ENCODE measurements around the gene GLIS1. TPM values are rescaled to one million over a fixed set of nuclear protein-coding genes. Genes with fewer than 3 reads are reported as not detected.

GLIS1 gene
- total and polyA plus RNA-seq, 4 donors: 0.19 to 1.8 (median 0.65) TPM

DNA sequence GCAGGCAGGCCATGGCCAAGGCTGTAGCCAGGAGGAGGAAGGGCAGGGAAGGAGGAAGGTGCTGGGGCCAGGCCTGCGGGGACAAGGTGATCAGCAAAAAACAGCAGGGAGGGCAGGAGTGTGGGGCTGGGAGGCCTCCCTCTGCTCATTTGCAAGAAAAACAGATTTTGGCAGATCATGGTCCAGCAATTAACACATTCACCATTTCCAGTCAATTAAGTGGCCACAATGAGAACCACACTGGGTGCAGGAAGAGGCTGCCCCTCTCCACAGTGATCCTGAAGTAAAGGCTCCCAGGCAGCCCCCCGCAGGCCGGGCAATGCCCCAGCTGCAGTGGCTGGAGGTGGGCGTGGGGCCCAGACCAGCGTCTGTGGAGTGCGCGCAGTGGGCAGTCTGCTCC, 225.1 kb downstream of the GLIS1 start:
- Histone ChIP-seq H3K27me3 (ENCODE audit: control insufficient read depth in 1 of 2, insufficient read depth in 2 of 2, low read length in 1 of 2) (no peaks in the 10 kb centered on the region), H3K9me3 (ENCODE audit: control insufficient read depth, low read length) (no peaks in the 10 kb centered on the region), H3K36me3 (ENCODE audit: control insufficient read depth in 1 of 2, insufficient read depth in 2 of 2, low read length in 1 of 2) (no peaks in the 10 kb centered on the region), H3K4me3 (ENCODE audit: low read length in 2 of 2) (no peak overlapping the region), H3K27ac (ENCODE audit: low read depth in 1 of 2, low read length in 2 of 2) (no peak overlapping the region), H3K4me1 (ENCODE audit: control insufficient read depth in 1 of 2, insufficient read depth in 2 of 2, low read length in 2 of 2) (no peaks in the 10 kb centered on the region)
- WGBS, 2 donors: 96% methylated on average over 7 of the region's 7 CpGs
- intact Hi-C loops (cut with DNase I): no loop called here
- ATAC-seq (ENCODE audit: low FRiP score) (no peak), DNase-seq (no peak)

DNA sequence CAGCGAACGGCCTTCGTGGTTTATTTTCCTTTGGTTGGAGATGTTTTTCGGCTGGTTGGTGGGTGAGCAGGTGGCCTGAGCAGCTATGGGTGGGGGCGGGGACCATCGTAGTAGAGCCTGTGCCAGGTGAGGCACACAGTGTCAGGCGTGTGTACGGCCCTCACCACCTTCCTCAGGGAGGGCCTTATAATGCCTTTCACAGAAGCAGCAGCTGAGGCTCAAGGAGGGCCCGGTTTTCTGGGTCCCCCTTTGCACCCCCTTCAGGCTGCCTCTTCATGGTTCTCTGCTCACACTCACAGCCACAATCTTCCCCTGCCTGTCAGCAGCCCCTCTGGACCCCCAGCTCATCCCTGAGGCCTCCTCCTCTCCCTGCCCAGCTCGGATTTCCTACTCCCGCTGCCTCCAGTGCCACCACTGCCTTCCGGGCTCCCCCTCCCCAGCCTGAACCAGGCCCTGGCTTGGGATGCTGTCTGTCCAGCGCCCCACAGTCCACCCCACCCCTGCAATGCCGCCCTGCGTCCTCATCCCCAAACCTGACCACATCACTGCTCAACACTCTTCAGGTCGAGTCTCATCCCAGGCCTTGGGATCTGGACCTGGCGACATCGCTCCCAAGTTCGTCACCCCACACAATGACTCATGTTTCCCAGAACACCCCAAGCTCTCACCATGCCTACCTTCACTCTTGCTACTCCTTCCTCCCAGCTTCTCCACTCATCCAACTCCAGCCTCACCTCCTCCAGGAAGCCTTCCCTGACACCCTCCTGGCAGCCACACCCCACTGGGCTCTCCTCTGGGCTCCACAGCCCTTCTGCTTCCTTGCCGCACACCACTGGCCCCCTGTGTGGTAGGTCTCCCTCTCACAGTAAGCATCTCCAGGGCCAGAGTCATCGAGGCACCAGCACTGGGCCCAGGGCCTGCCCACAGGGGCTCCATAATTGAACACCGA, 225.9 kb downstream of the GLIS1 start:
- intact Hi-C loops (cut with DNase I): no loop called here
- H3K27ac ChIP-seq (ENCODE audit: low read depth in 1 of 2, low read length in 2 of 2): no peak overlapping the region
- H3K9me3 ChIP-seq (ENCODE audit: control insufficient read depth, low read length): no peaks in the 10 kb centered on the region
- no peaks in the 10 kb centered on the region for H3K36me3 ChIP-seq (ENCODE audit: control insufficient read depth in 1 of 2, insufficient read depth in 2 of 2, low read length in 1 of 2)
- no peak for ATAC-seq (ENCODE audit: low FRiP score)
- DNase-seq: no peak
- no peaks in the 10 kb centered on the region for H3K4me1 ChIP-seq (ENCODE audit: control insufficient read depth in 1 of 2, insufficient read depth in 2 of 2, low read length in 2 of 2)
- H3K4me3 ChIP-seq (ENCODE audit: low read length in 2 of 2): no peak overlapping the region
- 70% methylated on average over 21 to 22 of the region's 22 CpGs for WGBS, 2 donors
- no peaks in the 10 kb centered on the region for H3K27me3 ChIP-seq (ENCODE audit: control insufficient read depth in 1 of 2, insufficient read depth in 2 of 2, low read length in 1 of 2)

GRCh38 chr1:53511933-53512806, 226.8 kb downstream of the GLIS1 start:
- Histone ChIP-seq H3K4me3 (ENCODE audit: low read length in 2 of 2) (no peak overlapping the region), H3K27me3 (ENCODE audit: control insufficient read depth in 1 of 2, insufficient read depth in 2 of 2, low read length in 1 of 2) (no peaks in the 10 kb centered on the region), H3K4me1 (ENCODE audit: control insufficient read depth in 1 of 2, insufficient read depth in 2 of 2, low read length in 2 of 2) (no peaks in the 10 kb centered on the region), H3K27ac (ENCODE audit: low read depth in 1 of 2, low read length in 2 of 2) (peak overlapping the region in 1 of 2 donors; percentile 23), H3K9me3 (ENCODE audit: control insufficient read depth, low read length) (no peaks in the 10 kb centered on the region), H3K36me3 (ENCODE audit: control insufficient read depth in 1 of 2, insufficient read depth in 2 of 2, low read length in 1 of 2) (no peaks in the 10 kb centered on the region)
- intact Hi-C loops (cut with DNase I): no loop called here
- DNase-seq: peak in 1 of 2 donors; percentile 69
- WGBS, 2 donors: 13 to 15% methylated on average over 19 of the region's 19 CpGs
- peak; percentile 47 for ATAC-seq (ENCODE audit: low FRiP score)

- peak in 1 of 2 donors; percentile 53 for DNase-seq
- H3K27ac ChIP-seq (ENCODE audit: low read depth in 1 of 2, low read length in 2 of 2): peak overlapping the region in 1 of 2 donors; percentile 23
- WGBS, 2 donors: 61 to 65% methylated on average over 13 of the region's 13 CpGs
- no peak for ATAC-seq (ENCODE audit: low FRiP score)
- H3K9me3 ChIP-seq (ENCODE audit: control insufficient read depth, low read length): no peaks in the 10 kb centered on the region
- no peak overlapping the region for H3K4me3 ChIP-seq (ENCODE audit: low read length in 2 of 2)
- intact Hi-C loops (cut with DNase I): no loop called here
- no peaks in the 10 kb centered on the region for H3K4me1 ChIP-seq (ENCODE audit: control insufficient read depth in 1 of 2, insufficient read depth in 2 of 2, low read length in 2 of 2)
- no peaks in the 10 kb centered on the region for H3K36me3 ChIP-seq (ENCODE audit: control insufficient read depth in 1 of 2, insufficient read depth in 2 of 2, low read length in 1 of 2)
- no peaks in the 10 kb centered on the region for H3K27me3 ChIP-seq (ENCODE audit: control insufficient read depth in 1 of 2, insufficient read depth in 2 of 2, low read length in 1 of 2)
Observed at GRCh38 chr1:53511323-53511932, 227.5 kb downstream of the GLIS1 start.

- Histone ChIP-seq H3K9me3 (ENCODE audit: control insufficient read depth, low read length) (no peaks in the 10 kb centered on the region), H3K36me3 (ENCODE audit: control insufficient read depth in 1 of 2, insufficient read depth in 2 of 2, low read length in 1 of 2) (no peaks in the 10 kb centered on the region), H3K27ac (ENCODE audit: low read depth in 1 of 2, low read length in 2 of 2) (no peak overlapping the region), H3K27me3 (ENCODE audit: control insufficient read depth in 1 of 2, insufficient read depth in 2 of 2, low read length in 1 of 2) (no peaks in the 10 kb centered on the region), H3K4me3 (ENCODE audit: low read length in 2 of 2) (no peak overlapping the region), H3K4me1 (ENCODE audit: control insufficient read depth in 1 of 2, insufficient read depth in 2 of 2, low read length in 2 of 2) (no peaks in the 10 kb centered on the region)
- intact Hi-C loops (cut with DNase I): no loop called here
- no peak for DNase-seq
- no peak for ATAC-seq (ENCODE audit: low FRiP score)
- WGBS, 2 donors: 94 to 96% methylated on average over 7 of the region's 7 CpGs
Observed at GRCh38 chr1:53510215-53510614, 228.7 kb downstream of the GLIS1 start.

- H3K9me3 ChIP-seq (ENCODE audit: control insufficient read depth, low read length): no peaks in the 10 kb centered on the region
- H3K4me1 ChIP-seq (ENCODE audit: control insufficient read depth in 1 of 2, insufficient read depth in 2 of 2, low read length in 2 of 2): no peaks in the 10 kb centered on the region
- H3K36me3 ChIP-seq (ENCODE audit: control insufficient read depth in 1 of 2, insufficient read depth in 2 of 2, low read length in 1 of 2): no peaks in the 10 kb centered on the region
- intact Hi-C loops (cut with DNase I): no loop called here
- H3K27me3 ChIP-seq (ENCODE audit: control insufficient read depth in 1 of 2, insufficient read depth in 2 of 2, low read length in 1 of 2): no peaks in the 10 kb centered on the region
- DNase-seq (no peak), ATAC-seq (ENCODE audit: low FRiP score) (no peak)
- H3K27ac ChIP-seq (ENCODE audit: low read depth in 1 of 2, low read length in 2 of 2): no peak overlapping the region
- 95 to 96% methylated on average over 13 of the region's 13 CpGs for WGBS, 2 donors
- no peak overlapping the region for H3K4me3 ChIP-seq (ENCODE audit: low read length in 2 of 2)
Observed at GRCh38 chr1:53509775-53510174, 229.2 kb downstream of the GLIS1 start.

DNA sequence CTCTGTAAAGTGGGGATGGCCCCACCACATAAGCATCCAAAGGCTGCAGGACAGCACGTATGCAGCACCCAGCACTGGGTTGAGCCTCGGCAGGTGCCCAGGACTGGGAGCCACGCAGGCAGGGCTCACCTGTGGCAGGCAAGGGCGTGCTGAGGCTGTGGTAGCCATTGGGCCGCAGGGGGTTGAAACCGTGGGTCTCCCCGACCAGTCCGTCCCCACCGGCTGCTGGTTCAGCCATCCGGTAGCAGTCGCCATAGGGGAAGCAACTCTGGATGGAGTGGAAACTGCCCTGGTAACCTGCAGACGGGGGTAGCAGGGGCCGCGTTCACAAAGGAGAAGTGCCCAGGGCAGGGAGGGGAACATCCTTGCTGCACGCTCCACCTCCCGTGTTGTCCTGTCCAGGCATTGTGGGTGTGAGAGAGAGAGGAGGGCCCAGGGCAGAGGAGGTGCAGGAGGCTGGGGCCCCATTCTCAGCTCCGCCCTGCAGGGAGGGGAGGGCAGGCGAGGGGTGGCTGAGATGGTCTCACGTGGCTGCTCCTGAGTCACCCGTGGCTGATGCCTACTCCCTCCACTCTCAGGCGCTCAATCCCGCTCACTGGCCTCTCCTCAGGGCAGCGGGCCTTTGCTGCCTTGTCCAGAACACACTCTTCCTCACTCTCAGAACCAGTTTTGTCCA, 229.8 kb downstream of the GLIS1 start:
- Histone ChIP-seq H3K27me3 (ENCODE audit: control insufficient read depth in 1 of 2, insufficient read depth in 2 of 2, low read length in 1 of 2) (no peaks in the 10 kb centered on the region), H3K9me3 (ENCODE audit: control insufficient read depth, low read length) (no peaks in the 10 kb centered on the region), H3K4me3 (ENCODE audit: low read length in 2 of 2) (no peak overlapping the region), H3K36me3 (ENCODE audit: control insufficient read depth in 1 of 2, insufficient read depth in 2 of 2, low read length in 1 of 2) (no peaks in the 10 kb centered on the region), H3K27ac (ENCODE audit: low read depth in 1 of 2, low read length in 2 of 2) (no peak overlapping the region), H3K4me1 (ENCODE audit: control insufficient read depth in 1 of 2, insufficient read depth in 2 of 2, low read length in 2 of 2) (no peaks in the 10 kb centered on the region)
- 87 to 89% methylated on average over 20 to 23 of the region's 23 CpGs for WGBS, 2 donors
- no peak for DNase-seq
- intact Hi-C loops (cut with DNase I): no loop called here
- ATAC-seq (ENCODE audit: low FRiP score): no peak
